OCI-LY3 (cell line): ENCODE measurements around the gene MAPK8IP2.
"Not testable (repeated sequence)": the region's sequence is repeated elsewhere in the genome, so short reads cannot be mapped to it uniquely, and the experiment has no call there.

Source experiments
- H2AFZ ChIP-seq: fragments of 200-600, 300-600 bp; shearing (Covaris generic); 2 replicates; pipeline ENCODE4 v1.6.0; 2014; ENCODE audit warnings: antibody characterized with exemption, low read depth, low read length
- H3K27ac ChIP-seq: fragments of 200-600, 300-600 bp; sonication (generic); 2 replicates; pipeline ENCODE4 v1.5.1; 2014; ENCODE audit warnings: mild to moderate bottlenecking, low read length, moderate library complexity, mixed read lengths
- H3K27me3 ChIP-seq: fragments of 200-600, 300-600 bp; sonication (generic); 2 replicates; pipeline ENCODE4 v1.6.1; 2014; ENCODE audit warnings: low read depth, low read length, mixed read lengths
- H3K36me3 ChIP-seq: fragments of 200-600, 300-600 bp; sonication (generic); replicated peaks from 2 replicates; pipeline ENCODE3; 2014; ENCODE audit warnings: low read depth, low read length, mixed read lengths
- H3K4me1 ChIP-seq: fragments of 300-600, 200-600 bp; sonication (generic); 2 replicates; pipeline ENCODE4 v1.6.1; 2014; ENCODE audit warnings: low read length, mixed read lengths
- H3K4me2 ChIP-seq: fragments of 200-600, 300-600 bp; sonication (generic); 2 replicates; pipeline ENCODE4 v1.6.1; 2014; ENCODE audit warnings: low read length, mixed read lengths
- H3K4me3 ChIP-seq: fragments of 300-600, 200-600 bp; sonication (generic); 2 replicates; pipeline ENCODE4 v1.5.1; 2014; ENCODE audit warnings: antibody characterized with exemption, mild to moderate bottlenecking, low read length, moderate library complexity
- H3K79me2 ChIP-seq: fragments of 300-600, 200-600 bp; shearing (Covaris generic); 2 replicates; pipeline ENCODE4 v1.6.1; 2014; ENCODE audit warnings: mild to moderate bottlenecking, low read length, mixed read lengths
- H3K9ac ChIP-seq: fragments of 300-600, 200-600 bp; shearing (Covaris generic); 2 replicates; pipeline ENCODE4 v1.6.0; 2014; ENCODE audit warnings: mild to moderate bottlenecking, low read length, moderate library complexity
- H3K9me3 ChIP-seq: fragments of 200-600, 300-600 bp; shearing (Covaris generic); 2 replicates; pipeline ENCODE4 v1.6.1; 2014; ENCODE audit warnings: low read length, mixed read lengths; ENCODE audit not compliant: insufficient read depth
- H4K20me1 ChIP-seq: fragments of 200-600, 300-600 bp; sonication (generic); 2 replicates; pipeline ENCODE4 v1.6.1; 2016; ENCODE audit warnings: low read length, mixed read lengths; ENCODE audit not compliant: insufficient read depth
- EZH2phosphoT487 ChIP-seq: fragments of 200-600 bp; shearing (Covaris generic); IDR thresholded peaks from 2 replicates; pipeline ENCODE4 v1.6.1; 2018; ENCODE audit warnings: antibody characterized with exemption, mixed run types, low read depth
- TF ChIP-seq, protein P1 (sequence below): fragments of 200-600, 300-600 bp; sonication (generic); IDR thresholded peaks from 2 replicates; pipeline ENCODE4 v1.5.1; 2014; ENCODE audit warnings: antibody characterized with exemption, low read length, low read depth

The MAPK8IP2 gene

DNA sequence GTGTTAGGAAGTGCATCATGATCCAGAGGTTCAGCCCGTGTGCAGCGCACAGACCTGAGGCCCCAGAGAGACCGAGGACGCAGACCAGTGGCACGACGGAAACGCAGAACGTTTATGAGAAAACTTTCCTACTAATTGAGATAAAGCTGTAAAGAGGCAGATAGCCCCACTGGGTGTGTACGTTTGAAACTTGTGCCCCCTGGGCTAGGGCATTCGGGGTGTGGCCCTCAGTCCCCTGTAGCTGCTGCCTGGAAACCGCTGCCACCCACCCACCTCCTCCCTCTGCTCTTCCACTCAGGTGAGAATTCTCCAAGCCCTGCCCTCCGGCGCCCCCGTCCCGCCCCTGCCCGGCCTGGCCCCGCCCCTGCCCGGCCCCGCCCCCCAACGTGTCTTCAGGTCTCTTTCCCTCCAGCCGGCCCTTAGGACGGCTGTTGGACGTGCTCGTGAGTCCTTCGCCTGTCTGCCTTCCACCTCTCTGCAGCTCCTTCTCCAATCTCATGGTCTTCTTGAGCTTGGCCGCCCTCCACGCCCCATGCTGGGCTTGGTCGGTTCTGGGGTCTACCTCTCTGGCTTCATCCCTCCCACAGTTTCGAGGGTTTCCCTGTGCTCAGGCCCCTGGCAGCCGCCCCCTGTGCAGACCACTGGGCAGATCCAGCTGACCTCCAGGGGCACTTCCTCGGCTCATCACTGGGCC is 12.1 kb downstream of the MAPK8IP2 start:
- Histone ChIP-seq H2AFZ (no peak overlapping the region), H3K9ac (no peak overlapping the region), H3K36me3 (no peaks in the 10 kb centered on the region), H3K9me3 (no peaks in the 10 kb centered on the region), H3K4me1 (no peaks in the 10 kb centered on the region), H3K27ac (no peak overlapping the region), H4K20me1 (no peaks in the 10 kb centered on the region), H3K27me3 (no peaks in the 10 kb centered on the region), H3K4me3 (no peak overlapping the region), H3K79me2 (no peaks in the 10 kb centered on the region), H3K4me2 (no peak overlapping the region)
- no peak for TF ChIP-seq EZH2phosphoT487
- TF ChIP-seq, protein P1, sequence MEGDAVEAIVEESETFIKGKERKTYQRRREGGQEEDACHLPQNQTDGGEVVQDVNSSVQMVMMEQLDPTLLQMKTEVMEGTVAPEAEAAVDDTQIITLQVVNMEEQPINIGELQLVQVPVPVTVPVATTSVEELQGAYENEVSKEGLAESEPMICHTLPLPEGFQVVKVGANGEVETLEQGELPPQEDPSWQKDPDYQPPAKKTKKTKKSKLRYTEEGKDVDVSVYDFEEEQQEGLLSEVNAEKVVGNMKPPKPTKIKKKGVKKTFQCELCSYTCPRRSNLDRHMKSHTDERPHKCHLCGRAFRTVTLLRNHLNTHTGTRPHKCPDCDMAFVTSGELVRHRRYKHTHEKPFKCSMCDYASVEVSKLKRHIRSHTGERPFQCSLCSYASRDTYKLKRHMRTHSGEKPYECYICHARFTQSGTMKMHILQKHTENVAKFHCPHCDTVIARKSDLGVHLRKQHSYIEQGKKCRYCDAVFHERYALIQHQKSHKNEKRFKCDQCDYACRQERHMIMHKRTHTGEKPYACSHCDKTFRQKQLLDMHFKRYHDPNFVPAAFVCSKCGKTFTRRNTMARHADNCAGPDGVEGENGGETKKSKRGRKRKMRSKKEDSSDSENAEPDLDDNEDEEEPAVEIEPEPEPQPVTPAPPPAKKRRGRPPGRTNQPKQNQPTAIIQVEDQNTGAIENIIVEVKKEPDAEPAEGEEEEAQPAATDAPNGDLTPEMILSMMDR = no peak

DNA sequence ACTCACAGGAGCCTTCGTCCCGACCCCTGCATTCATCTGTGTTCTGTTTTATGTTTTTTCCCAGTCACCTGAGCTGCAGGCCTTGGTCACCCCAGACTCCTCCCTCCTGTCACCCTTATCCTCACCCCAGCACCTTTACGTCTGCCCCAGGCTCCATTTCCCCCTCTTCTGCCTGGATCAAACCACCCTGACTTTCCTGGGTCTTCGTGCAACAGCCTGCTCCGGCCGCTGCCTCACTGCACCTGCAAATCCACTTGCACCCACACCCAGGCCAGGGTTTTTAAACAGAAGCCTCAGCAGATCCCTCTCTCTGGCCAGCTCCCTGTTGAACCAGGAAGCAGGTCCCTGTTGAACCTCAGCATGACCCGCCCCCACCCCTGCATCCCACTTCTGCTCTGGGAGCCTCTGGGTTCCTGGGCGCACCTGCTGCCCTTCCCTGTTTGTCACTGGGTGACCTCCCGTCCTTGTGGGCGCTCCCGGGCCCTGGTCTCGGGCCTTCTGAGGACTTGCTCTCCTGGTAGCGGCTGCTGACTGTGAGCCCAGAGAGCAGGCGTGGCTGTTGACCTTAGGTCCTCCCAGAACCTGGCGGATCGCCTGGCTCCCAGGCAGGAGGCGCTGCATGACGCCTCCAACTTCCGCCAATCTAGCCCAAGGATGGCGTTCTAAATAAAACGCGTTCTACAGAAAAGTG is 12.8 kb downstream of the MAPK8IP2 start:
- no peaks in the 10 kb centered on the region for H3K4me1 ChIP-seq
- H3K4me3 ChIP-seq = no peak overlapping the region
- H3K9ac ChIP-seq = no peak overlapping the region
- no peaks in the 10 kb centered on the region for H3K27me3 ChIP-seq
- H3K36me3 ChIP-seq = no peaks in the 10 kb centered on the region
- no peaks in the 10 kb centered on the region for H3K79me2 ChIP-seq
- no peak for TF ChIP-seq EZH2phosphoT487
- TF ChIP-seq, protein P1 = no peak
- H2AFZ ChIP-seq = no peak overlapping the region
- no peak overlapping the region for H3K27ac ChIP-seq
- no peaks in the 10 kb centered on the region for H4K20me1 ChIP-seq
- no peak overlapping the region for H3K4me2 ChIP-seq
- no peaks in the 10 kb centered on the region for H3K9me3 ChIP-seq

DNA sequence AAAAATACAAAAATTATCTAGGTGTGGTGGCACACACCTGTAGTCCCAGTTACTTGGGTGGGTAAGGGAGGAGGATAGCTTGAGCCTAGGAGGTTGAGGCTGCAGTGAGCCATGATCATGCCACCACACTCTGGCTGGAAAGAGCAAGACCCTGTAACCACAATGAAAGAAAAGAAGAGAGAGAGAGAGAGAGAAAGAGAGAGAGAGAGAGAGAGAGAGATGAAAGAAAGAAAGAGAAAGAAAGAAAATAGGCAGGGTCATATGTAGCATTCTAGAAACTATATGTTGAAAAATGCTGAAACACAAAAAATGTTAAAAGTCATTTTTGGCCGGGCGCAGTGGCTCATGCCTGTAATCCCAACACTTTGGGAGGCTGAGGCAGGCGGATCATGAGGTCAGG is 13.7 kb downstream of the MAPK8IP2 start:
- H3K4me1 ChIP-seq, H3K4me2 ChIP-seq: not testable (repeated sequence)

DNA sequence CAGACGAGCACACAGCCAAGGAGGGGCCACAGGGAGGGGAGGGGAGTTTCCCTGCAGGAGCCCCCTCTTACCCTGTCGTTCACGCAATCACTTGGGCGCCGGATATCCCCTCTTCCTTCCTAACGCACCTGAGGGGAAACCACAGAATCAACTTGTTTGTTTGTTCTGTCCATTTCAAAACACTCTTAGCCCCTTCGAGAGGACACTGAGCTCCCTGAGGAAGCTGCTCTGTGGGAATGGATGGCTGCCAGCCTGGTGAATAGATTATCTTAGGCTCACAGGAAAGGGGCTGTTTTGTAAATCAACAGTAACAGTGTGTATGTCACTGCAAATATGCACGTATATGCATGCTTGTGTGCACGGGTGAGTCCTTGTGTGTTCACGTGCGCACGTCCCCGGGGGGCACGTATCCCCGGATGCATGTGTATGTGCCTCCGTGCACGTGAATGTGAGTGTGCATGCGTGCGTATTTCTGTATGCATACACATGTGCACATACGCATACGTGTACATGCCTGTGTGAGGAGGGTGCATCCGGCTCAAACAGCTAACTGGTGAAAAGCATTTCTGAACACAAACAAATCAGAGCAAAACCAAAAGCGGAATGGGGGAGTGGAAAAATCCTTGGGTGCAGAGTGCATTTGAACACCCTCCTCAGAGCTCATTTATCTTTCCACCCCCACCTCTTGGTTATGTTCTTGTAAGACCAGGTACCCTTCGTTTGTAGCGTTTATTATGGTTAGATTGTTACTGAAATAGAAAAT is 20.2 kb downstream of the MAPK8IP2 start:
- Histone ChIP-seq H3K4me1 (peaks cover 23% of the 10 kb centered on the region), H3K79me2 (no peaks in the 10 kb centered on the region), H3K9ac (peak overlapping the region; percentile 88), H3K36me3 (no peaks in the 10 kb centered on the region), H3K4me3 (peak overlapping the region; percentile 78), H3K4me2 (peak overlapping the region; percentile 100), H3K9me3 (no peaks in the 10 kb centered on the region), H3K27me3 (no peaks in the 10 kb centered on the region), H4K20me1 (no peaks in the 10 kb centered on the region), H3K27ac (peak overlapping the region; percentile 92), H2AFZ (peak overlapping the region; percentile 87; the same call in 1 of the 2 replicates)
- TF ChIP-seq, protein P1 = peak; percentile 51
- TF ChIP-seq EZH2phosphoT487 = no peak

More for the DNA sequence above, 13.7 kb downstream of the MAPK8IP2 start:
- not testable (repeated sequence) for H3K79me2 ChIP-seq, H3K4me3 ChIP-seq, H3K9ac ChIP-seq, H3K9me3 ChIP-seq, H4K20me1 ChIP-seq, H3K27me3 ChIP-seq, H3K27ac ChIP-seq, H2AFZ ChIP-seq, H3K36me3 ChIP-seq
